GM21529 (cell line): ENCODE measurements around the gene HS6ST1.

Experiments used
- ATAC-seq: cut with Tn5 transposase; IDR thresholded peaks from one replicate; pipeline ENCODE4 v1.9.1; 2021; ENCODE audit not compliant: unreplicated experiment

HS6ST1 gene

DNA sequence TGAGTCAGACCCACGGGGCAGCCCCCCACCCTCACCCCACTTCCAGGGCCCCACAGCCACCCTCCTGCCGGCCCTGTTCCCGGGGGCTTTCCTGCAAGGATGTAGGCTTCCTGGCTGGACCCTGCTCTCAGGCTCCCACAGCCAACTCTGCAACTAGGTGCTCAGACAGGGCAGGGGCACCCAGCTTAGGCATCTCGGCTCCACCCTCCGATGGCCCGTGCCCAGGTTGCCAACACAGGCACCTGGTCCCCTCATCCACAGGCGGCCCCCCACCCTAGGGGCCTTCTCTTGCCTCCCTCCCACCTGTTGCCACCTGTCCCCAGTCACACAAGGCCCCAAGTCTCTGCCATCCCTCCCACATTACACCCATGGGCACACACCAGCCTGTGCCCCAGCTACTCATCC lies 34.6 kb downstream of the HS6ST1 start:
- no peak for ATAC-seq

DNA sequence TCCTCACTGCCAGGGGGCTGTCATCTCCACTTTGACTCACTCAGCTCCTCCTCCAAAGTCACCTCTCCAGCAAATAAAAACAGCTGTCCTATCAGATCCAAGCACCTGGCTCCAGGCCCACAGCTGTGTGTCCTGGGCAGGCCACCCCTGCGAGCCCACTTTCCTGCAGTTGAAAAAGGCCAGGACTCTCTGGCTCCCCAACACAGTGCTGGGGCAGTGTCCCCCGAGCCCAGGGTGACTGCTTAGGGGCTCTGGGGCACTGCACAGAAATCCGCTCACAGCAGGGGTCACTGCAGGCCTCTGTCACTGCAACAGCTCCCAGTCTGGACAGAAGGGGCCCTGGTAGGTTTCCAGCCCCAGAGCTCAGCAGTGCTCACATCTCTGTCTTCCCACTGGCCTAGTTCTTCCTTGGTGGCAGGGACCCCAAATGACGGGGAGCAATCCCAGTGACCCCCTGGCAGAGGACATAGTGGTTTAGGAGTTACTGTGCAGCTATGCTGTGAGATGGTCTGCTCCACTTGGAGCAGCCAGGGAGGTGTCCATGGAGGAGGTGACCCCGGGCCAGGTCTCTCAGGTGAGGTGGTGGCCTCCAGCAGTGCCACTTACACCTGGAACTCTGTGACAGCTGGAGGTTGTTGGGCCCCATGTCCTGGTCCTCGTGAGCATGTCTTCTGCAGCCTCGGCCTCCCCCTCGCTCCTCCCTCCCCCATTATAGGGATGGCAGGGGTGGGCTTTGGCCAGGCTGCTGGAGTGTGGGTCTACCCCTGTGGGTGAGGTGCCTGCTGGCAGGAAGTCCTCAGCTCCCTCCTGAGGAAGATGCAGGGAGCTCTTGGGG lies 35.5 kb downstream of the HS6ST1 start:
- no peak for ATAC-seq

DNA sequence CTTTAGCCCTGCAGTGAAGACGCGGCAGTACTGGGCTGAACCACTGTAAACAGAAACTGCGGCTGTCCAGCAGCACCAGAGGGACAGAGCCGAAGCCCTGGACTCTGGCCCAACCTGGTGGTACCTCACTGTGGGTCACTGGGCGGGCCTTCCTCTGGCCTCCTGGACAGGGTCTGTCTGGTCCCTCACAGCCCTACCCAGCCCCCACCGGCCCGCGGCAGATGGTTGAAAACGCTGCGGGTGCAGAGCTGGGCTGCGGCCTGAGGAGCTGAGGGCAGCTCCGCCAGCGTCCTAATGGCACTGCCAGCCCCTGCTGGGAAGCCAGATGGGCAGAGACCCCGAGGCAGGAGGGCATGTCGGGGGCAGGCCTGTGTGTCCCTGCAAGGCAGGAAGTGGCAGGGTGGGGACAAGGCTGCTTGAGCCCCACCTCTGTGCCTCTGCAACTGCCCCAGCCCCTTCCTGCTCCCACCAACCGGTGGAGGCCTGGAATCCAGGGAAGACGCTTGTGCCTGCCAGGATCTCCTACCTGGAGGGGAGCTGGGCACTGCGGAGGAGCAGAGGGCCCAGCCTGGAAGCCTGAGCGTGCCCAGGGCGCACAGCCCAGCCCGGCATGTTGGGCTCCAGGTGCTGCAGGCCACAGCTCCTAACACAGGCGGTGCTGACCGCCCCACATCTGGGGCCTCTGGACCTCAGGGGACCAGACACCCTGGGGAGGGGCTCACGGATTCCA lies 36.3 kb downstream of the HS6ST1 start:
- ATAC-seq: no peak

GRCh38 chr2:128281852-128282245 lies 36.8 kb downstream of the HS6ST1 start:
- ATAC-seq: no peak

DNA sequence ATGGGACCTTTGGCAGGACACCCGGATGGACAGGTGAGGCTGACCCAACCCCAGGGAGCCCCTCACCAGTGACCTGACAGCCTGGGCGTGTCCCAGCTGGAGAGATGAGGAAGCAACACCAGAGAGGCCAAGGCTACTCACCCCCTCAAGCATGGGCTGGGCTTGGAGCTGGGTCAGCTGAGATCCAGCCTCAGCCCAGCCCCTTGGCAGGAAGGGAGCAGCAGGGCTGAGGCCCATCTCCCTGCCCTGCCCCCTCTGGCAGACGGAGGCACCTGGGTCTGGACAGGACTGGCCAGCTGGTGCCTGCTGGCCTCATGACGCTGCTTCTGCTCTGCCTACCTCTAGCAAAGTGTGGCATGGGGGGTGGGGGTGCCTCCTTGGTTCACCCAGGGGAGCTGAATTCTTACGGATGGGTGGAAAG lies 37.8 kb downstream of the HS6ST1 start:
- ATAC-seq: no peak

- no peak for ATAC-seq
These were observed 38.4 kb downstream of the HS6ST1 start for GRCh38 chr2:128280158-128280871.

DNA sequence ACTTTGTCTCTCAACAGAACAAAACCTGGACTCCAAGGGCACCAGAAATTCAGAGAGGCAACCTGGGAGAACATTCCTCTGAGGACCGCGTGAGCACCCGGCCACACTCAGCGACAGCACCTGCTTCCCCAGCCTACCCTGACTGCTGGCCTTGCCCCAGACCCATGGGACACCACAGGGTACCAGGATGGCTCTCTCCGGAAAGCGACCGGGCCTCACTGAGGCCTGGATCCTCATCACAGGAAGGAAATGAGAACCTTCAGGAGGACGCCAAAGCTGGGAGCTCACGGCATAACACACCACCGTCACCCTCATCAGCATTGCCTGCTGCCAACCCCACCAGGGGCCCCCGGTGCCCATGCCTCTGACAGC lies 38.9 kb downstream of the HS6ST1 start:
- ATAC-seq: no peak

DNA sequence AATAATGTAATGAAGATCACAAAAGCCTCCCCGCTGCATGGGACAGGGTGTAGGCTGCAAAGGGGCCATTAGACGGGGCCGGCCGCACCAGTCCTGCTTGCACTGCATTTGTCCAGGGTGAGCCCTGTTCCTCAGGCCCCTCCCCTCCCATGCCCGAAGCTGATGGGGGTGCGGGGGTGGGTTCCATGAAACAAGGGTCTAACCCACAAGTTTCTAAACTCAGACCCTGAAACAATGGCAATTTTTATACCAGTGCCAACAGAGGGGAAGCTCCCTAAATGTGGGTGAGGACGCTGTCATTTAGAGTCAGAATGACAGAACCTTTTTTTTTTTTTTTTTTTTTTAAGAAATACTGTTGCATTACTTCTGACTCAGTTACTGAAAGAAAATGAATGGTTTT lies 39.7 kb downstream of the HS6ST1 start:
- no peak for ATAC-seq

DNA sequence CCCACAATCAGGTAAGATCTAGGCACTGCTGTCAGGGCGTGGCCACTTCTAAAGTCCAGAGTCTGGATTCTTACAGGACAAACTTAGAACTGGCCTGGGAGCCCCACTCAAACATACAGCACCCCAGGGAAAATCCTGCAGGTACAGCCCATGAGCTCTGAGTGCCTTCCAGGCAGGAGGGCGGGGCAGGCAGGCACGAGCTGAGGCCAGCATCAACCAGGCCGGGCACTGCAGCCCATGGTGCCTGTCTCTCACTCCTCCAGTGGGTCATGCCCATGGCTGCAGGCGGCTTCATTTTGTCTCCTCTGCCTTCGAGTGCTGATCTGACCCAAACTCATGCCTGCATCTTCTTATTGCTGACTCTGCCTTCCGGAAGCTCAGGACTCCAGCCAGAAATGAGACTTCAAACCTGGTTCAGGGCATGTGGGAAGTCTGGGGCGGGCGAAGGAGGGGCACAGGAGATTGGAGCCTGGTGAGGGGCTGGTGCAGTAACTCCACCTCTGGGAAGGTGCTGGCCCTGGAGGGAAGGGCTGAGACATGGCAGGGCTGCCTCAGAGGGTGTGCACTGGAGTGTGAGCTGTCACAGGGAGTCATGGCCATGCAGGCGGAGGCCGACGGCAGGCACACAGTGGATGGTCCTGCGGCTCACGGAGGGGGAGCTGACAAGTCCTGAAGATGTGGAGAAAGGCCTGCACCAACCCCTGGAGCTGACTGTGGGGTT lies 40.5 kb downstream of the HS6ST1 start:
- no peak for ATAC-seq

GRCh38 chr2:128276878-128277675 lies 41.6 kb downstream of the HS6ST1 start:
- no peak for ATAC-seq

- ATAC-seq: no peak
These were observed 43.1 kb downstream of the HS6ST1 start for GRCh38 chr2:128275498-128276045.

- no peak for ATAC-seq
These were observed 44.5 kb downstream of the HS6ST1 start for GRCh38 chr2:128274218-128274617.

- ATAC-seq: no peak
These were observed 45.1 kb downstream of the HS6ST1 start for GRCh38 chr2:128273469-128274081.

- ATAC-seq: no peak
These were observed 45.8 kb downstream of the HS6ST1 start for GRCh38 chr2:128272601-128273468.

GRCh38 chr2:128271911-128272600 lies 46.6 kb downstream of the HS6ST1 start:
- no peak for ATAC-seq

GRCh38 chr2:128271597-128271910 lies 47.1 kb downstream of the HS6ST1 start:
- ATAC-seq: no peak

DNA sequence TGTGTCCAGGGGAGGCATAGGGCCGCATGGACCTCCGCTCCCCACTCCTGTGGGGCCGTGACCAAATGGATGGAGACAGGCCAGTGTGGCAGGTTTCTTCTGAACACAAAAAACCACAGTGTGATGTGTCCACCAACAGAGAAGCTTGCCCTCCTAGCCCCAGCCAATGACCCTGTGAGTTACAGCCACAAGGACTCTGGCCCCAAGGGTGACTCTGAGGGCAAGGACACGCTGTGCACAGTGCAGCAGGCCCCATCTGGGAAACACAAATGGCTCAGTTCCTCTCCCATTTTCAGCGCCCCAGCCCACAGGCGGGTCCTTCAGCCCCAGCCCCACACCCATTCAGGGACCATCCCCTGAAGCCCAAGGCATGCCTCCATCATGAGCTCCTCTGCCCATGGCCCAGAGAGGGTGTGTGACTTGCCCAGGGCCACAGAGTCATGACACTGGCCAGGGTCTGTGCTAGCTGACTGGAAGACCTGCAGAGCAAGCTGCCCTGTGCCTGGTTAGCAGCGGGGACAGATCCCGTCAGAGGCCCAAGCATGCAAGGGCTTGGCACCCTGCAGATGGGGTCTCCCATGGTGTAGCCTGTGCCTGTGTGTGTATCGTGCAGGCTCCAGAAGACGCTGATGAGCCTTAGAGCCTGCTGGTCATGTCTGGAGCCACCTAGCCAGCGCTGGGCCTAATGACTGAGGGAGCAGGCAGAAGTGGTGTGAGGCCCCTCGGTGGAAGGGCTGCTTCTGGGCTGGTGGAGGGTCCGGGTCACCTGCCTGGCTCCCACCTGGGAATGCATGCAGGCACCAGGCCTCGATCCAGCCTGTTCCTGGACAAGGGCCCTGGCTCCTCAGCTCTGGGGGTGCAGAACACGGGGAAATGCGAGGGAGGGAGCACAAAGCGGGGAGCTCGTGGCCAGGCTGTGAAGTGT lies 47.7 kb downstream of the HS6ST1 start:
- ATAC-seq: no peak
